GM10248 (cell line): ENCODE measurements around the gene ZDHHC11.
"Not testable (repeated sequence)": the region's sequence is repeated elsewhere in the genome, so short reads cannot be mapped to it uniquely, and the experiment has no call there.

ENCODE experiments used
- CTCF ChIA-PET: fragments of 300-600 bp; sonication (Branson Sonifier 250); formaldehyde crosslinking; extraction: SDS; loops from one replicate; lab custom pipeline; 2021; ENCODE audit warnings: antibody characterized with exemption; lab: Yijun Ruan, JAX
- POLR2A ChIA-PET: fragments of 350-650 bp; sonication (Branson Sonifier 250); formaldehyde crosslinking; extraction: SDS; loops from one replicate; lab custom pipeline; 2020; ENCODE audit warnings: antibody characterized with exemption; lab: Yijun Ruan, JAX
- DNase-seq: peaks from one replicate; pipeline ENCODE4 v3.0.0; 2012; ENCODE audit errors: extremely low spot score
- CTCF ChIP-seq: IDR thresholded peaks from 2 replicates; pipeline ENCODE4 v1.5.1; 2012; ENCODE audit warnings: mild to moderate bottlenecking, low read depth; ENCODE audit errors: extremely low read depth, missing control alignments, control extremely low read depth

ZDHHC11 gene

GRCh38 chr5:880816-881550 lies 30.2 kb upstream of the ZDHHC11 start:
- no peak for DNase-seq
- ChIA-PET POLR2A (no interaction called here), CTCF (no interaction called here)
- no peak for TF ChIP-seq CTCF

- POLR2A ChIA-PET, CTCF ChIA-PET, DNase-seq: not testable (repeated sequence)
Measured at GRCh38 chr5:878677-879076, 27.9 kb upstream of the ZDHHC11 start.

- POLR2A ChIA-PET, result no interaction called here
Measured at GRCh38 chr5:878125-878524, 27.3 kb upstream of the ZDHHC11 start.

GRCh38 chr5:876398-877365 lies 25.9 kb upstream of the ZDHHC11 start:
- POLR2A ChIA-PET, result no interaction called here
- TF ChIP-seq CTCF, result no peak
- CTCF ChIA-PET, result interaction anchor here (0.8 to 2.1 kb wide), 4 partner anchors 11 to 34 kb away, joined by 3 to 7 read pairs (median 3); partner anchors contain the start of genes BRD9 and TRIP13
- DNase-seq, result no peak

More at GRCh38 chr5:878125-878524, 27.3 kb upstream of the ZDHHC11 start:
- DNase-seq, result no peak
- CTCF ChIA-PET, result no interaction called here
- no peak for TF ChIP-seq CTCF

GRCh38 chr5:875931-876330 lies 25.1 kb upstream of the ZDHHC11 start:
- TF ChIP-seq CTCF, result no peak
- POLR2A ChIA-PET, result no interaction called here
- CTCF ChIA-PET, result interaction anchor here (1.2 to 2.1 kb wide), 4 partner anchors 15 to 35 kb away, joined by 3 to 7 read pairs (median 4); partner anchors contain the start of genes BRD9 and TRIP13

GRCh38 chr5:873328-873727 lies 22.5 kb upstream of the ZDHHC11 start:
- TF ChIP-seq CTCF, result no peak
- ChIA-PET POLR2A (no interaction called here), CTCF (no interaction called here)
- DNase-seq, result peak; percentile 68

More at GRCh38 chr5:875931-876330, 25.1 kb upstream of the ZDHHC11 start:
- no peak for DNase-seq

GRCh38 chr5:872301-872700 lies 21.5 kb upstream of the ZDHHC11 start:
- POLR2A ChIA-PET, result no interaction called here
- CTCF ChIA-PET, result interaction anchor here (0.6 to 1.0 kb wide), 2 partner anchors 28 to 66 kb away, joined by 3 to 4 read pairs; no protein-coding TSS in a partner anchor
- TF ChIP-seq CTCF, result no peak
- no peak for DNase-seq
